ENCODE data around the gene VPS25. TPM values are rescaled to one million over a fixed set of nuclear protein-coding genes. Genes with fewer than 3 reads are reported as not detected.

The VPS25 gene
- total RNA-seq, 4 donors from 2014 or later: 58.3 to 111 (median 79.7) TPM

DNA sequence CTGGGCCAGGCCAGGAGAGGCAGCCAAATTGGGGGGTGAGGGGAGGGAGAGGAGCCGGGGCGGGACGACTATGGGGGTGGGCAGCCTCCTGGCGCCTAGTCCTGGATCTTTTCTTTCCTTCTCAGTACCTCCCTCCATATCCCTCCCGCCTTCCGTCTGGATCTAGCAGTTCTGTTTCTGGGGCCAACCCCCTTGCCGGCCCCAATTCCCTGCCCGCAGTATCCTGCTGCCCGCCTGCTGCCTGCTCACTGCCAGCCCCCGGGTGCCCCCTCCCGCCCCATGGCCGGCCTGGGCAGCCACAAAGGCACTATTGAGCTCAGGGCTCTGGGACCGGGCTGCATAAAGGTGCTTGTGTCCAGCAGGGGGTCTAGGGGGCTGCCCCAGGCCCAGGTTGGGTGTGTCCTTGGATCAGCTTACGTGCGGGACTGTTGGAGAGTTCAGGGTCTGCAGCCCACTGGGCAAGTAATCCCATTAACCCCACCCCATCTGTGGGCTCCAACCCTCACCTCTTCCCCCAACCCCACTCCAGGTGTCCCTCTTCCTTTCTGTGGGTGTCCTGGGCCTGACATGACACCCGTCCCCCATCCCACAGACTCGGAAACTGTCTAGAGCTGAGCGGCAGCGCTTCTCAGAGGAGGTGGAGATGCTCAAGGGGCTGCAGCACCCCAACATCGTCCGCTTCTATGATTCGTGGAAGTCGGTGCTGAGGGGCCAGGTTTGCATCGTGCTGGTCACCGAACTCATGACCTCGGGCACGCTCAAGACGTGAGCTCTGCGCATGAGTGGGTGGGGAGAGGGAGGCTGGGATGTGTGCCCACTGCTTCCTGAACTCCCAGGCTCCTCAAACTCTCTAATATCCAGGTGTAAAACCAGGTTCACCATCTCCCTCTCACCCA, 9.2 kb downstream of the VPS25 start:
- peak overlapping the region in 3 of 4 donors; percentile 47 to 69 (median 52) for H3K4me3 ChIP-seq
- TF ChIP-seq POLR2A (IDR thresholded peaks at IDR 0.05) (no peak), POLR2AphosphoS5 (IDR thresholded peaks at IDR 0.05) (no peak), EP300 (IDR thresholded peaks at IDR 0.05; ENCODE audit: low read depth) (no peak)
- TF ChIP-seq, protein P1, sequence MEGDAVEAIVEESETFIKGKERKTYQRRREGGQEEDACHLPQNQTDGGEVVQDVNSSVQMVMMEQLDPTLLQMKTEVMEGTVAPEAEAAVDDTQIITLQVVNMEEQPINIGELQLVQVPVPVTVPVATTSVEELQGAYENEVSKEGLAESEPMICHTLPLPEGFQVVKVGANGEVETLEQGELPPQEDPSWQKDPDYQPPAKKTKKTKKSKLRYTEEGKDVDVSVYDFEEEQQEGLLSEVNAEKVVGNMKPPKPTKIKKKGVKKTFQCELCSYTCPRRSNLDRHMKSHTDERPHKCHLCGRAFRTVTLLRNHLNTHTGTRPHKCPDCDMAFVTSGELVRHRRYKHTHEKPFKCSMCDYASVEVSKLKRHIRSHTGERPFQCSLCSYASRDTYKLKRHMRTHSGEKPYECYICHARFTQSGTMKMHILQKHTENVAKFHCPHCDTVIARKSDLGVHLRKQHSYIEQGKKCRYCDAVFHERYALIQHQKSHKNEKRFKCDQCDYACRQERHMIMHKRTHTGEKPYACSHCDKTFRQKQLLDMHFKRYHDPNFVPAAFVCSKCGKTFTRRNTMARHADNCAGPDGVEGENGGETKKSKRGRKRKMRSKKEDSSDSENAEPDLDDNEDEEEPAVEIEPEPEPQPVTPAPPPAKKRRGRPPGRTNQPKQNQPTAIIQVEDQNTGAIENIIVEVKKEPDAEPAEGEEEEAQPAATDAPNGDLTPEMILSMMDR (IDR thresholded peaks at IDR 0.05): no peak
- in situ Hi-C loops (cut with MboI; ENCODE audit: low pct_ligation_motif_present in 1 of 4, low pct_unique_long_range_greater_than_20kb in 1 of 4, low sequenced_read_pairs in 3 of 4) (no loop called here), intact Hi-C loops (cut with DNase I; ENCODE audit: low total_unique reads) (no loop called here)
- 18 to 24% methylated on average over 3 to 29 of the region's 29 CpGs for WGBS, 2 donors (ENCODE audit: low coverage in 1 of 2)
- no peak for DNase-seq
- peaks cover 0 to 41% (median 30%) of the 10 kb centered on the region in 4 donors for H3K4me1 ChIP-seq
- H3K27ac ChIP-seq: peak overlapping the region in 3 of 4 donors; percentile 84 to 87 (median 85)
- H3K9me3 ChIP-seq: no peaks in the 10 kb centered on the region
- peaks cover 62% of the 10 kb centered on the region for H3K27me3 ChIP-seq
- H3K36me3 ChIP-seq: peaks cover 0 to 14% (median 4%) of the 10 kb centered on the region in 4 donors

- Histone ChIP-seq H3K4me1 (peaks cover 0 to 41% (median 30%) of the 10 kb centered on the region in 4 donors), H3K9me3 (no peaks in the 10 kb centered on the region), H3K36me3 (peaks cover 0 to 8% (median under 1%) of the 10 kb centered on the region in 4 donors), H3K27me3 (peaks cover 62% of the 10 kb centered on the region), H3K4me3 (peak overlapping the region in 1 of 4 donors; percentile 69), H3K27ac (peak overlapping the region in 1 of 4 donors; percentile 87)
- intact Hi-C loops (cut with DNase I; ENCODE audit: low total_unique reads) (no loop called here), in situ Hi-C loops (cut with MboI; ENCODE audit: low pct_ligation_motif_present in 1 of 4, low pct_unique_long_range_greater_than_20kb in 1 of 4, low sequenced_read_pairs in 3 of 4) (no loop called here)
- no peak for DNase-seq
- WGBS, 2 donors (ENCODE audit: low coverage in 1 of 2): 33 to 49% methylated on average over 4 to 9 of the region's 9 CpGs
- TF ChIP-seq POLR2A (IDR thresholded peaks at IDR 0.05) (no peak), POLR2AphosphoS5 (IDR thresholded peaks at IDR 0.05) (no peak), EP300 (IDR thresholded peaks at IDR 0.05; ENCODE audit: low read depth) (no peak)
- TF ChIP-seq, protein P1 (IDR thresholded peaks at IDR 0.05): no peak
These were observed 10.0 kb downstream of the VPS25 start for GRCh38 chr17:42783062-42783790.

DNA sequence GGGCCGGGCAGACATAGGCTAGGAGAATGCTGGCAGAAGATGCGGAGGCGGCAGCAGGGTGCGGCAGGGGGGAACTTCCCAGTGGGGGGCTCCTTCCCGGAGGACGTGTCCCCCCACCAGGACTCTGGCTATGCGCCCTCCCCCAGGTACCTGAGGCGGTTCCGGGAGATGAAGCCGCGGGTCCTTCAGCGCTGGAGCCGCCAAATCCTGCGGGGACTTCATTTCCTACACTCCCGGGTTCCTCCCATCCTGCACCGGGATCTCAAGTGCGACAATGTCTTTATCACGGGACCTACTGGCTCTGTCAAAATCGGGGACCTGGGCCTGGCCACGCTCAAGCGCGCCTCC, 10.5 kb downstream of the VPS25 start:
- TF ChIP-seq POLR2A (IDR thresholded peaks at IDR 0.05) (no peak), EP300 (IDR thresholded peaks at IDR 0.05; ENCODE audit: low read depth) (no peak), POLR2AphosphoS5 (IDR thresholded peaks at IDR 0.05) (no peak)
- TF ChIP-seq, protein P1 (IDR thresholded peaks at IDR 0.05): no peak
- no peak for DNase-seq
- peaks cover 0 to 39% (median 29%) of the 10 kb centered on the region in 4 donors for H3K4me1 ChIP-seq
- peaks cover 62% of the 10 kb centered on the region for H3K27me3 ChIP-seq
- WGBS, 2 donors (ENCODE audit: low coverage in 1 of 2): 50% methylated on average over 22 of the region's 22 CpGs; no CpG with 5 or more reads in 1 of the 2 donors
- no peak overlapping the region for H3K27ac ChIP-seq
- H3K36me3 ChIP-seq: peaks cover 0 to 3% (median 0%) of the 10 kb centered on the region in 4 donors
- in situ Hi-C loops (cut with MboI; ENCODE audit: low pct_ligation_motif_present in 1 of 4, low pct_unique_long_range_greater_than_20kb in 1 of 4, low sequenced_read_pairs in 3 of 4) (no loop called here), intact Hi-C loops (cut with DNase I; ENCODE audit: low total_unique reads) (no loop called here)
- H3K4me3 ChIP-seq: no peak overlapping the region
- no peaks in the 10 kb centered on the region for H3K9me3 ChIP-seq

GRCh38 chr17:42784409-42784808, 11.2 kb downstream of the VPS25 start:
- 70% methylated on average over 25 of the region's 25 CpGs; no CpG with 5 or more reads in 1 of the 2 donors for WGBS, 2 donors (ENCODE audit: low coverage in 1 of 2)
- in situ Hi-C loops (cut with MboI; ENCODE audit: low pct_ligation_motif_present in 1 of 4, low pct_unique_long_range_greater_than_20kb in 1 of 4, low sequenced_read_pairs in 3 of 4): no loop called here

More at GRCh38 chr17:42784409-42784808, 11.2 kb downstream of the VPS25 start:
- no peak for TF ChIP-seq POLR2AphosphoS5 (IDR thresholded peaks at IDR 0.05)
- TF ChIP-seq POLR2A (IDR thresholded peaks at IDR 0.05): no peak
- TF ChIP-seq EP300 (IDR thresholded peaks at IDR 0.05; ENCODE audit: low read depth): no peak
- TF ChIP-seq, protein P1 (IDR thresholded peaks at IDR 0.05): no peak
- Histone ChIP-seq H3K9me3 (no peaks in the 10 kb centered on the region), H3K4me3 (no peak overlapping the region), H3K27ac (no peak overlapping the region), H3K27me3 (peaks cover 62% of the 10 kb centered on the region), H3K4me1 (peaks cover 0 to 34% (median 23%) of the 10 kb centered on the region in 4 donors), H3K36me3 (no peaks in the 10 kb centered on the region)
- intact Hi-C loops (cut with DNase I; ENCODE audit: low total_unique reads): no loop called here
- no peak for DNase-seq
